PC-3 (cell line): Measurements from ENCODE around the gene MED15.

ENCODE experiments used
- EZH2 ChIP-seq: fragments of 300-600 bp; sonication (generic); IDR thresholded peaks from one replicate; pipeline ENCODE4 v1.6.1; 2017; ENCODE audit warnings: antibody characterized with exemption, mild to moderate bottlenecking, low read length; ENCODE audit not compliant: unreplicated experiment
- EZH2phosphoT487 ChIP-seq: fragments of 300-600 bp; sonication (generic); IDR thresholded peaks from 2 replicates; pipeline ENCODE4 v1.6.1; 2018; ENCODE audit warnings: mild to moderate bottlenecking, antibody characterized with exemption, low read length, borderline replicate concordance
- TF ChIP-seq, protein P1 (sequence below): fragments of 300-600 bp; sonication (generic); conservative IDR thresholded peaks from 2 replicates; pipeline ENCODE4 v1.5.1; 2017; ENCODE audit warnings: antibody characterized with exemption, low read depth, mild to moderate bottlenecking, low read length

DNA sequence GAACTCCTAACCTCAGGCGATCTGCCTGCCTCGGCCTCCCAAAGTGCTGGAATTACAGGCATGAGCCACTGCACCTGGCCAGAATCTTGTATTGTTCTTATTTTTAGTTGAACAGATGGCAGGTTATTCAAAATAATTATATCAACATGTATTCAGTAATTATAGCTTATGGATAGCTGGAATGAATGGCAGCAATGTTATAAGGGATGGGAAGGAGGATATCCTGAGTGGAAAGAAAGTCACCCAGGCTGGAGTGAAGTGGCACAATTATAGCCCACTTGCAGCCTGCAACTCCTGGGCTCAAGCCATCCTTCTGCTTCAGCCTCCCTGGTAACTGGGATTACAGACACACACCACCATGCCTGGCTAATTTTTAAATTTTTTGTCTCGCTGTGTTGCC lies 88.1 kb downstream of the MED15 start:
- TF ChIP-seq EZH2 (no peak), EZH2phosphoT487 (no peak)
- TF ChIP-seq, protein P1, sequence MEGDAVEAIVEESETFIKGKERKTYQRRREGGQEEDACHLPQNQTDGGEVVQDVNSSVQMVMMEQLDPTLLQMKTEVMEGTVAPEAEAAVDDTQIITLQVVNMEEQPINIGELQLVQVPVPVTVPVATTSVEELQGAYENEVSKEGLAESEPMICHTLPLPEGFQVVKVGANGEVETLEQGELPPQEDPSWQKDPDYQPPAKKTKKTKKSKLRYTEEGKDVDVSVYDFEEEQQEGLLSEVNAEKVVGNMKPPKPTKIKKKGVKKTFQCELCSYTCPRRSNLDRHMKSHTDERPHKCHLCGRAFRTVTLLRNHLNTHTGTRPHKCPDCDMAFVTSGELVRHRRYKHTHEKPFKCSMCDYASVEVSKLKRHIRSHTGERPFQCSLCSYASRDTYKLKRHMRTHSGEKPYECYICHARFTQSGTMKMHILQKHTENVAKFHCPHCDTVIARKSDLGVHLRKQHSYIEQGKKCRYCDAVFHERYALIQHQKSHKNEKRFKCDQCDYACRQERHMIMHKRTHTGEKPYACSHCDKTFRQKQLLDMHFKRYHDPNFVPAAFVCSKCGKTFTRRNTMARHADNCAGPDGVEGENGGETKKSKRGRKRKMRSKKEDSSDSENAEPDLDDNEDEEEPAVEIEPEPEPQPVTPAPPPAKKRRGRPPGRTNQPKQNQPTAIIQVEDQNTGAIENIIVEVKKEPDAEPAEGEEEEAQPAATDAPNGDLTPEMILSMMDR: no peak
